GM19351 (cell line): Measurements from ENCODE around the gene ZNF141.
"Not testable (repeated sequence)": the region's sequence is repeated elsewhere in the genome, so short reads cannot be mapped to it uniquely, and the experiment has no call there.

Experiments
- ATAC-seq: cut with Tn5 transposase; IDR thresholded peaks from one replicate; pipeline ENCODE4 v1.9.1; 2021; ENCODE audit warnings: mild to moderate bottlenecking, moderate library complexity; ENCODE audit not compliant: unreplicated experiment

Gene ZNF141

GRCh38 chr4:337143-337931 is at the start of gene ZNF141:
Gene ZNF141, plus strand, starts transcription at chr4:337814. Its CDS starts 170 bp downstream, at chr4:337984.
- ATAC-seq = peak; percentile 91

GRCh38 chr4:288891-289290 is 48.7 kb upstream of the ZNF141 start:
- no peak for ATAC-seq

GRCh38 chr4:294732-295131 is 42.9 kb upstream of the ZNF141 start:
- no peak for ATAC-seq

- ATAC-seq = no peak
Observed at GRCh38 chr4:302381-302780, 35.2 kb upstream of the ZNF141 start.

GRCh38 chr4:304516-304915 is 33.1 kb upstream of the ZNF141 start:
- ATAC-seq = not testable (repeated sequence)

- ATAC-seq = no peak
Observed at GRCh38 chr4:304969-305680, 32.5 kb upstream of the ZNF141 start, which contains the start of gene ZNF732. Gene ZNF732, minus strand, starts transcription at chr4:305474. Its CDS starts 164 bp downstream, at chr4:305310.

- peak; percentile 65 for ATAC-seq
Observed at GRCh38 chr4:306551-306961, 31.1 kb upstream of the ZNF141 start.

GRCh38 chr4:309807-310206 is 27.8 kb upstream of the ZNF141 start:
- no peak for ATAC-seq

GRCh38 chr4:314296-314903 is 23.2 kb upstream of the ZNF141 start:
- no peak for ATAC-seq

- no peak for ATAC-seq
Observed at GRCh38 chr4:328729-329128, 8.9 kb upstream of the ZNF141 start.

GRCh38 chr4:335515-335914 is 2.1 kb upstream of the ZNF141 start:
- no peak for ATAC-seq

GRCh38 chr4:336099-336892 is 1.3 kb upstream of the ZNF141 start:
- ATAC-seq = no peak

- ATAC-seq = peak; percentile 8
Observed at GRCh38 chr4:336893-337142, 796 bp upstream of the ZNF141 start.

- peak; percentile 31 for ATAC-seq
Observed at GRCh38 chr4:337932-338758, 531 bp downstream of the ZNF141 start.

- ATAC-seq = no peak
Observed at GRCh38 chr4:338759-339097, 1.1 kb downstream of the ZNF141 start.

- ATAC-seq = no peak
Observed at GRCh38 chr4:340011-340410, 2.4 kb downstream of the ZNF141 start.

GRCh38 chr4:373062-373839 is 35.6 kb downstream of the ZNF141 start:
- no peak for ATAC-seq

GRCh38 chr4:374298-375160 is 36.9 kb downstream of the ZNF141 start:
- no peak for ATAC-seq
